ENCODE data around the gene CERS6. TPM values are rescaled to one million over a fixed set of nuclear protein-coding genes. Genes with fewer than 3 reads are reported as not detected.

The CERS6 gene
- total RNA-seq, 1 donor from 2014 or later = 27.7 TPM

DNA sequence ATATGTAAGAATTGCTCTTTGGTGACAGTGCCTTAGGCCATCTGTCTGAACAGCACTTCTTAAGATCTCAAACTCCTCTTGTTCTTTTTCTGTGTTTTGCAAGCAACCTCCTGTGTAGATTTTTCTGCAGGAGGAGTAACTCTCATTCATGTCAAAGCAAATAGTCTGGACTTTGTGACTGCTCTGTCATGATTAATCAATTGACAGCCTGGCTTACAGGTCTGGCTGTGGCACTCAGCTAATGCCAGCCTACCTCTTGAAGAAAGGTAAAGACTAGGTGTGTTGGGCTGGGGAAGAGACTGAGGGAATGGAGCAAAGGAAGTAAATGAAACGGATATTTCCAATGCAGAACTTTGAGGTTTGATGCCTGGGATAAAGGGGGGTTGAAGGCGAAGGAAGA, 156.6 kb downstream of the CERS6 start:
- H3K27me3 ChIP-seq = no peaks in the 10 kb centered on the region
- no peak overlapping the region for H3K4me3 ChIP-seq
- no peaks in the 10 kb centered on the region for H3K4me1 ChIP-seq
- no peak overlapping the region for H3K27ac ChIP-seq
- DNase-seq (ENCODE audit: extremely low spot score in 2 of 2) = no peak
- H3K9me3 ChIP-seq = no peaks in the 10 kb centered on the region
- intact Hi-C loops (cut with DNase I) = no loop called here
- no peaks in the 10 kb centered on the region for H3K36me3 ChIP-seq
- TF ChIP-seq, protein P1, sequence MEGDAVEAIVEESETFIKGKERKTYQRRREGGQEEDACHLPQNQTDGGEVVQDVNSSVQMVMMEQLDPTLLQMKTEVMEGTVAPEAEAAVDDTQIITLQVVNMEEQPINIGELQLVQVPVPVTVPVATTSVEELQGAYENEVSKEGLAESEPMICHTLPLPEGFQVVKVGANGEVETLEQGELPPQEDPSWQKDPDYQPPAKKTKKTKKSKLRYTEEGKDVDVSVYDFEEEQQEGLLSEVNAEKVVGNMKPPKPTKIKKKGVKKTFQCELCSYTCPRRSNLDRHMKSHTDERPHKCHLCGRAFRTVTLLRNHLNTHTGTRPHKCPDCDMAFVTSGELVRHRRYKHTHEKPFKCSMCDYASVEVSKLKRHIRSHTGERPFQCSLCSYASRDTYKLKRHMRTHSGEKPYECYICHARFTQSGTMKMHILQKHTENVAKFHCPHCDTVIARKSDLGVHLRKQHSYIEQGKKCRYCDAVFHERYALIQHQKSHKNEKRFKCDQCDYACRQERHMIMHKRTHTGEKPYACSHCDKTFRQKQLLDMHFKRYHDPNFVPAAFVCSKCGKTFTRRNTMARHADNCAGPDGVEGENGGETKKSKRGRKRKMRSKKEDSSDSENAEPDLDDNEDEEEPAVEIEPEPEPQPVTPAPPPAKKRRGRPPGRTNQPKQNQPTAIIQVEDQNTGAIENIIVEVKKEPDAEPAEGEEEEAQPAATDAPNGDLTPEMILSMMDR (IDR thresholded peaks at IDR 0.05) = no peak
- no peak for TF ChIP-seq POLR2AphosphoS5 (IDR thresholded peaks at IDR 0.05; ENCODE audit: insufficient read depth in 1 of 2, low read depth in 1 of 2)
- no peak for TF ChIP-seq POLR2A (IDR thresholded peaks at IDR 0.05)

- Histone ChIP-seq H3K27me3 (no peaks in the 10 kb centered on the region), H3K27ac (no peak overlapping the region), H3K4me3 (no peak overlapping the region), H3K4me1 (no peaks in the 10 kb centered on the region), H3K9me3 (no peaks in the 10 kb centered on the region), H3K36me3 (no peaks in the 10 kb centered on the region)
- intact Hi-C loops (cut with DNase I) = no loop called here
- TF ChIP-seq POLR2AphosphoS5 (IDR thresholded peaks at IDR 0.05; ENCODE audit: insufficient read depth in 1 of 2, low read depth in 1 of 2) = no peak
- TF ChIP-seq, protein P1 (IDR thresholded peaks at IDR 0.05) = no peak
- no peak for TF ChIP-seq POLR2A (IDR thresholded peaks at IDR 0.05)
- DNase-seq (ENCODE audit: extremely low spot score in 2 of 2) = no peak
Observed at GRCh38 chr2:168613551-168613950, 157.5 kb downstream of the CERS6 start.

DNA sequence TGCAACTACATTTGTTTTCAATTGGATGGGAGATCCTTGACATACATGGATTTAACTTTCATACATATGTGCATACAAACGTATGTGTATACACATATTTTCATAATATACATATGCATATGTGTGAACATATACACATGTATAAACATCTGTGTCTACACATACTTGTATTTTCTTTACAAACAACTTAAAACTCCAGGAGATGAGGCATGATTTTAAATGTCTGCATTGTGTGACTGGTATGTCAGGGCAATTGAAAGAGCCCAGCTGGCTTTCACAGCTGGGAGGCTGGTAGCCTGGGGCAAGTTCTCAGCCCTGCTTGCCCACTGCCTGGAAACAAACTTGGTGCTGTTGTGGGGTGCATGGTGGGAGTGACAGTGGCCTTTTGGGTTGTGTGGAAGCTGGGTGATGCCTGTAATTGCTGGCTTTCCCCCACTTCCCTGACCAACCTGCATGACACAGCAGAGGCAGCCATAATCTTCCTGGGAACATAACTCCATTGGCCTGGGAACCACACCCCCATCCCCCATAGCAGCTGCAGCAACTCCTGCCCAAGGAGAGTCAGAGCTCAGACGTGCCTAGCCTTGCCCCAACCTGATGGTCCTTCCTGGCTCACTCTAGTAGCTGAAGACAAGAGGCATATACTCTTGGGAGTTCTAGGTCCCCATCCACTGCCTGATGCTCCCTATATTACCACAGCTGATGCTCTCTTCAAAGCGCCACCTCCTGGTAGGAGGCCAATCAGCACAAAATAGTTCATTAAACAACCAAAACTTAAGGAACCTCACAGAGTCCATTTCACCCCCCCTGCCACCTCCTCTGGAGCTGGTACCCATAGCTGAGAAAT, 158.3 kb downstream of the CERS6 start:
- Histone ChIP-seq H3K36me3 (no peaks in the 10 kb centered on the region), H3K27me3 (no peaks in the 10 kb centered on the region), H3K9me3 (no peaks in the 10 kb centered on the region), H3K4me1 (no peaks in the 10 kb centered on the region), H3K4me3 (no peak overlapping the region), H3K27ac (no peak overlapping the region)
- intact Hi-C loops (cut with DNase I) = no loop called here
- TF ChIP-seq, protein P1 (IDR thresholded peaks at IDR 0.05) = no peak
- TF ChIP-seq POLR2AphosphoS5 (IDR thresholded peaks at IDR 0.05; ENCODE audit: insufficient read depth in 1 of 2, low read depth in 1 of 2) = no peak
- no peak for TF ChIP-seq POLR2A (IDR thresholded peaks at IDR 0.05)
- DNase-seq (ENCODE audit: extremely low spot score in 2 of 2) = no peak

DNA sequence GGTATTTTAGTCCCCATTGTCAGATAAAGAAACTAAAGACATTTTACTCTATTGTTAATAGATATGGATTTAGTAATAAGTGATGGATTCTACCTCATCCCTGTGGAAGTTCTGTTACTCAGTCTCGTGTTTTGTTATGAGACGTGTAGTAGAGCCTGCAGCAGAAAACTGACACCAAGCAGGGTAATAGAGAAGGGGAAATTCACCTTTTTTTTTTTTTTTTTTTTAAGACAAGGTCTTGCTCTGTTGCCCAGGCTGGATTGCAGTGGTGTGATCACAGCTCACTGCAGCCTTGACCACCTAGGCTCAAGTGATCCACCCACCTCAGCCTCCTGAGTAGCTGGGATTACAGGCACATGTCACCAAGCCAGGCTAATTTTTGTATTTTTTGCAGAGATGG, 164.5 kb downstream of the CERS6 start:
- H3K27ac ChIP-seq = no peak overlapping the region
- no peak overlapping the region for H3K4me3 ChIP-seq
- H3K36me3 ChIP-seq = no peaks in the 10 kb centered on the region
- TF ChIP-seq POLR2A (IDR thresholded peaks at IDR 0.05) (no peak), POLR2AphosphoS5 (IDR thresholded peaks at IDR 0.05; ENCODE audit: insufficient read depth in 1 of 2, low read depth in 1 of 2) (no peak)
- TF ChIP-seq, protein P1 (IDR thresholded peaks at IDR 0.05) = no peak
- H3K9me3 ChIP-seq = no peaks in the 10 kb centered on the region
- intact Hi-C loops (cut with DNase I) = loop anchor here (10.0 kb wide), 1 partner anchor 166 kb away; the partner anchor contains the start of gene CERS6
- no peak for DNase-seq (ENCODE audit: extremely low spot score in 2 of 2)
- no peaks in the 10 kb centered on the region for H3K27me3 ChIP-seq
- no peaks in the 10 kb centered on the region for H3K4me1 ChIP-seq

- Histone ChIP-seq H3K27me3 (no peaks in the 10 kb centered on the region), H3K9me3 (no peaks in the 10 kb centered on the region), H3K4me3 (no peak overlapping the region), H3K36me3 (no peaks in the 10 kb centered on the region), H3K27ac (no peak overlapping the region), H3K4me1 (no peaks in the 10 kb centered on the region)
- intact Hi-C loops (cut with DNase I) = loop anchor here (10.0 kb wide), 1 partner anchor 168 kb away; the partner anchor contains the start of gene CERS6
- no peak for DNase-seq (ENCODE audit: extremely low spot score in 2 of 2)
- TF ChIP-seq, protein P1 (IDR thresholded peaks at IDR 0.05) = no peak
- TF ChIP-seq POLR2AphosphoS5 (IDR thresholded peaks at IDR 0.05; ENCODE audit: insufficient read depth in 1 of 2, low read depth in 1 of 2) = no peak
- TF ChIP-seq POLR2A (IDR thresholded peaks at IDR 0.05) = no peak
Observed at GRCh38 chr2:168622559-168622958, 166.5 kb downstream of the CERS6 start.
